WTC11 (cell line): Measurements from ENCODE around the gene GCG. TPM values are rescaled to one million over a fixed set of nuclear protein-coding genes. Genes with fewer than 3 reads are reported as not detected.

ENCODE experiments used
- ATAC-seq: fragments of 200-7000 bp; cut with Tn5 transposase; 2 replicates; pipeline ENCODE4 v1.10.0; 2021; ENCODE audit warnings: mild to moderate bottlenecking, moderate library complexity
- CTCF ChIA-PET: fragments of 300-600 bp; sonication (Branson Sonifier 250); formaldehyde crosslinking; loops from one replicate; lab custom pipeline; 2021; ENCODE audit warnings: antibody characterized with exemption; lab: Charles Lee
- POLR2A ChIA-PET: fragments of 350-600 bp; sonication (Branson Sonifier 250); formaldehyde crosslinking; loops from one replicate; lab custom pipeline; 2021; ENCODE audit warnings: antibody characterized with exemption; lab: Charles Lee
- DNase-seq: peaks from one replicate; pipeline ENCODE4 v3.0.0; 2021; ENCODE audit warnings: low spot score
- H3K27ac Mint-ChIP-seq: 2 replicates; pipeline ENCODE4 v1.8.0; 2021; ENCODE audit warnings: mixed read lengths
- H3K27me3 Mint-ChIP-seq: 2 replicates; pipeline ENCODE4 v1.8.0; 2021; ENCODE audit warnings: low read depth, mild to moderate bottlenecking, moderate library complexity, mixed read lengths
- H3K36me3 Mint-ChIP-seq: 2 replicates; pipeline ENCODE4 v1.8.0; 2021; ENCODE audit warnings: mixed read lengths
- H3K4me1 Mint-ChIP-seq: 2 replicates; pipeline ENCODE4 v1.8.0; 2022; ENCODE audit warnings: mixed read lengths
- H3K4me3 Mint-ChIP-seq: 2 replicates; pipeline ENCODE4 v1.8.0; 2021; ENCODE audit warnings: mild to moderate bottlenecking, moderate library complexity, mixed read lengths
- H3K9me3 Mint-ChIP-seq: 2 replicates; pipeline ENCODE4 v1.8.0; 2021; ENCODE audit warnings: mixed read lengths
- FOXK1 ChIP-seq: sonication (generic); formaldehyde crosslinking; IDR thresholded peaks from 2 replicates; pipeline ENCODE4 v1.8.0; 2022; ENCODE audit warnings: mild to moderate bottlenecking, moderate library complexity, missing genetic modification reagents
- JUN ChIP-seq: sonication (generic); formaldehyde crosslinking; IDR thresholded peaks from 2 replicates; pipeline ENCODE4 v1.8.0; 2023; ENCODE audit warnings: mild to moderate bottlenecking, missing genetic modification reagents
- PRRX2 ChIP-seq: fragments of 250-450 bp; sonication (Bioruptor Pico); IDR thresholded peaks from 2 replicates; pipeline ENCODE4 v1.8.0; 2021; ENCODE audit warnings: mild to moderate bottlenecking
- SMAD3 ChIP-seq: sonication (generic); formaldehyde crosslinking; IDR thresholded peaks from 2 replicates; pipeline ENCODE4 v1.8.0; 2022; ENCODE audit warnings: missing genetic modification reagents, mild to moderate bottlenecking, borderline replicate concordance
- SOX15 ChIP-seq: fragments of 250-450 bp; sonication (Bioruptor Pico); IDR thresholded peaks from 2 replicates; pipeline ENCODE4 v1.9.0; 2021; ENCODE audit warnings: mild to moderate bottlenecking
- ZNF138 ChIP-seq: sonication (generic); formaldehyde crosslinking; conservative IDR thresholded peaks from 2 replicates; pipeline ENCODE4 v1.8.1; 2022; ENCODE audit warnings: mild to moderate bottlenecking, moderate library complexity, missing genetic modification reagents
- ZNF219 ChIP-seq: sonication (generic); formaldehyde crosslinking; IDR thresholded peaks from 2 replicates; pipeline ENCODE4 v1.8.0; 2023; ENCODE audit warnings: missing genetic modification reagents, mild to moderate bottlenecking, borderline replicate concordance
- ZNF232 ChIP-seq: sonication (generic); formaldehyde crosslinking; IDR thresholded peaks from 2 replicates; pipeline ENCODE4 v1.8.0; 2022; ENCODE audit warnings: mild to moderate bottlenecking, missing genetic modification reagents
- ZNF396 ChIP-seq: fragments of 250-450 bp; sonication (Bioruptor Pico); IDR thresholded peaks from 2 replicates; pipeline ENCODE4 v1.8.0; 2021; ENCODE audit warnings: mild to moderate bottlenecking, moderate library complexity, borderline replicate concordance
- ZNF416 ChIP-seq: fragments of 250-450 bp; sonication (Bioruptor Pico); IDR thresholded peaks from 2 replicates; pipeline ENCODE4 v1.9.0; 2021; ENCODE audit warnings: mild to moderate bottlenecking, inconsistent platforms
- total RNA-seq: library from RNA; stranded (reverse); gene quantifications from 3 replicates; pipeline ENCODE4 v1.2.3, GENCODE V29; 2021
- TF ChIP-seq, protein P1 (sequence below): sonication (generic); formaldehyde crosslinking; IDR thresholded peaks from 2 replicates; pipeline ENCODE4 v1.8.0; 2023; ENCODE audit warnings: missing genetic modification reagents, mild to moderate bottlenecking, borderline replicate concordance
- TF ChIP-seq, protein P2 (sequence below): sonication (generic); formaldehyde crosslinking; IDR thresholded peaks from 2 replicates; pipeline ENCODE4 v1.8.0; 2023; ENCODE audit warnings: mild to moderate bottlenecking, missing genetic modification reagents
- TF ChIP-seq, protein P3 (sequence below): sonication (generic); formaldehyde crosslinking; IDR thresholded peaks from 2 replicates; pipeline ENCODE4 v1.8.1; 2023; ENCODE audit warnings: mild to moderate bottlenecking, missing genetic modification reagents, moderate library complexity
- TF ChIP-seq, protein P4 (sequence below): sonication (generic); formaldehyde crosslinking; IDR thresholded peaks from 2 replicates; pipeline ENCODE4 v1.8.1; 2023; ENCODE audit warnings: mild to moderate bottlenecking, missing genetic modification reagents
- TF ChIP-seq, protein P5 (sequence below): sonication (generic); formaldehyde crosslinking; IDR thresholded peaks from 2 replicates; pipeline ENCODE4 v1.8.0; 2022; ENCODE audit warnings: mild to moderate bottlenecking, missing genetic modification reagents
- TF ChIP-seq, protein P6 (sequence below): sonication (generic); formaldehyde crosslinking; IDR thresholded peaks from 2 replicates; pipeline ENCODE4 v1.8.0; 2022; ENCODE audit warnings: mild to moderate bottlenecking, missing genetic modification reagents
- TF ChIP-seq, protein P7 (sequence below): sonication (generic); formaldehyde crosslinking; IDR thresholded peaks from 2 replicates; pipeline ENCODE4 v1.8.1; 2022; ENCODE audit warnings: mild to moderate bottlenecking, moderate library complexity, missing genetic modification reagents

The GCG gene
- total RNA-seq, 1 experiment from 2014 or later = not detected

DNA sequence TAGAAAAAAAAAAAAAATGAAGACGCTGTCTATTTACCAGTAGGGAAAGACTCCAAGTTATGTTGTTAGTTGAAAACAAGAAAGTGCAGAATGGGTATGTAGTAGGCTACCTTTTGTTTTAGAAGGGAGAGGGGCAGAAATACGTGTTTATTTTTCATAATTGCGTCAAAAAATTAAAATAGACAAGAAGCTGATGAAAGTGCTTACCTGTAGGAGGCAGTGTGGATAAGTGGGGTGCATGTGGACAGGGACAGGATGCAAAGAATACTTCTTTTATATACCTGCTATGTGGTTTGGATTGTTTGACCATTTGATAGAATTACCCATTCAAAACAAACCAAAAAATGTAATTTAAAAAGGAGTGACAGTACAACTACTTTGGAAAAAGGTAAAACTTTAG is 3.0 kb upstream of the GCG start:
- ATAC-seq (no peak), DNase-seq (no peak)
- Mint-ChIP-seq H3K27ac (no peak overlapping the region), H3K4me3 (no peak overlapping the region), H3K4me1 (peaks cover 3% of the 10 kb centered on the region), H3K9me3 (no peaks in the 10 kb centered on the region), H3K36me3 (no peaks in the 10 kb centered on the region), H3K27me3 (no peaks in the 10 kb centered on the region)
- CTCF ChIA-PET = interaction anchor here (0.7 to 2.5 kb wide), 8 partner anchors 17 to 161 kb away, joined by 3 to 19 read pairs (median 4); no protein-coding TSS in a partner anchor
- TF ChIP-seq PRRX2 (CRISPR knock-in tag) = no peak
- TF ChIP-seq ZNF138 (CRISPR knock-in tag) = no peak
- TF ChIP-seq, protein P1, sequence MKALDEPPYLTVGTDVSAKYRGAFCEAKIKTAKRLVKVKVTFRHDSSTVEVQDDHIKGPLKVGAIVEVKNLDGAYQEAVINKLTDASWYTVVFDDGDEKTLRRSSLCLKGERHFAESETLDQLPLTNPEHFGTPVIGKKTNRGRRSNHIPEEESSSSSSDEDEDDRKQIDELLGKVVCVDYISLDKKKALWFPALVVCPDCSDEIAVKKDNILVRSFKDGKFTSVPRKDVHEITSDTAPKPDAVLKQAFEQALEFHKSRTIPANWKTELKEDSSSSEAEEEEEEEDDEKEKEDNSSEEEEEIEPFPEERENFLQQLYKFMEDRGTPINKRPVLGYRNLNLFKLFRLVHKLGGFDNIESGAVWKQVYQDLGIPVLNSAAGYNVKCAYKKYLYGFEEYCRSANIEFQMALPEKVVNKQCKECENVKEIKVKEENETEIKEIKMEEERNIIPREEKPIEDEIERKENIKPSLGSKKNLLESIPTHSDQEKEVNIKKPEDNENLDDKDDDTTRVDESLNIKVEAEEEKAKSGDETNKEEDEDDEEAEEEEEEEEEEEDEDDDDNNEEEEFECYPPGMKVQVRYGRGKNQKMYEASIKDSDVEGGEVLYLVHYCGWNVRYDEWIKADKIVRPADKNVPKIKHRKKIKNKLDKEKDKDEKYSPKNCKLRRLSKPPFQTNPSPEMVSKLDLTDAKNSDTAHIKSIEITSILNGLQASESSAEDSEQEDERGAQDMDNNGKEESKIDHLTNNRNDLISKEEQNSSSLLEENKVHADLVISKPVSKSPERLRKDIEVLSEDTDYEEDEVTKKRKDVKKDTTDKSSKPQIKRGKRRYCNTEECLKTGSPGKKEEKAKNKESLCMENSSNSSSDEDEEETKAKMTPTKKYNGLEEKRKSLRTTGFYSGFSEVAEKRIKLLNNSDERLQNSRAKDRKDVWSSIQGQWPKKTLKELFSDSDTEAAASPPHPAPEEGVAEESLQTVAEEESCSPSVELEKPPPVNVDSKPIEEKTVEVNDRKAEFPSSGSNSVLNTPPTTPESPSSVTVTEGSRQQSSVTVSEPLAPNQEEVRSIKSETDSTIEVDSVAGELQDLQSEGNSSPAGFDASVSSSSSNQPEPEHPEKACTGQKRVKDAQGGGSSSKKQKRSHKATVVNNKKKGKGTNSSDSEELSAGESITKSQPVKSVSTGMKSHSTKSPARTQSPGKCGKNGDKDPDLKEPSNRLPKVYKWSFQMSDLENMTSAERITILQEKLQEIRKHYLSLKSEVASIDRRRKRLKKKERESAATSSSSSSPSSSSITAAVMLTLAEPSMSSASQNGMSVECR = no peak
- TF ChIP-seq, protein P2, sequence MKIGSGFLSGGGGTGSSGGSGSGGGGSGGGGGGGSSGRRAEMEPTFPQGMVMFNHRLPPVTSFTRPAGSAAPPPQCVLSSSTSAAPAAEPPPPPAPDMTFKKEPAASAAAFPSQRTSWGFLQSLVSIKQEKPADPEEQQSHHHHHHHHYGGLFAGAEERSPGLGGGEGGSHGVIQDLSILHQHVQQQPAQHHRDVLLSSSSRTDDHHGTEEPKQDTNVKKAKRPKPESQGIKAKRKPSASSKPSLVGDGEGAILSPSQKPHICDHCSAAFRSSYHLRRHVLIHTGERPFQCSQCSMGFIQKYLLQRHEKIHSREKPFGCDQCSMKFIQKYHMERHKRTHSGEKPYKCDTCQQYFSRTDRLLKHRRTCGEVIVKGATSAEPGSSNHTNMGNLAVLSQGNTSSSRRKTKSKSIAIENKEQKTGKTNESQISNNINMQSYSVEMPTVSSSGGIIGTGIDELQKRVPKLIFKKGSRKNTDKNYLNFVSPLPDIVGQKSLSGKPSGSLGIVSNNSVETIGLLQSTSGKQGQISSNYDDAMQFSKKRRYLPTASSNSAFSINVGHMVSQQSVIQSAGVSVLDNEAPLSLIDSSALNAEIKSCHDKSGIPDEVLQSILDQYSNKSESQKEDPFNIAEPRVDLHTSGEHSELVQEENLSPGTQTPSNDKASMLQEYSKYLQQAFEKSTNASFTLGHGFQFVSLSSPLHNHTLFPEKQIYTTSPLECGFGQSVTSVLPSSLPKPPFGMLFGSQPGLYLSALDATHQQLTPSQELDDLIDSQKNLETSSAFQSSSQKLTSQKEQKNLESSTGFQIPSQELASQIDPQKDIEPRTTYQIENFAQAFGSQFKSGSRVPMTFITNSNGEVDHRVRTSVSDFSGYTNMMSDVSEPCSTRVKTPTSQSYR = no peak
- TF ChIP-seq, protein P3, sequence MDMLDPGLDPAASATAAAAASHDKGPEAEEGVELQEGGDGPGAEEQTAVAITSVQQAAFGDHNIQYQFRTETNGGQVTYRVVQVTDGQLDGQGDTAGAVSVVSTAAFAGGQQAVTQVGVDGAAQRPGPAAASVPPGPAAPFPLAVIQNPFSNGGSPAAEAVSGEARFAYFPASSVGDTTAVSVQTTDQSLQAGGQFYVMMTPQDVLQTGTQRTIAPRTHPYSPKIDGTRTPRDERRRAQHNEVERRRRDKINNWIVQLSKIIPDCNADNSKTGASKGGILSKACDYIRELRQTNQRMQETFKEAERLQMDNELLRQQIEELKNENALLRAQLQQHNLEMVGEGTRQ (CRISPR knock-in tag) = no peak
- TF ChIP-seq ZNF416 (CRISPR knock-in tag) = no peak
- TF ChIP-seq ZNF219 = no peak
- TF ChIP-seq, protein P4, sequence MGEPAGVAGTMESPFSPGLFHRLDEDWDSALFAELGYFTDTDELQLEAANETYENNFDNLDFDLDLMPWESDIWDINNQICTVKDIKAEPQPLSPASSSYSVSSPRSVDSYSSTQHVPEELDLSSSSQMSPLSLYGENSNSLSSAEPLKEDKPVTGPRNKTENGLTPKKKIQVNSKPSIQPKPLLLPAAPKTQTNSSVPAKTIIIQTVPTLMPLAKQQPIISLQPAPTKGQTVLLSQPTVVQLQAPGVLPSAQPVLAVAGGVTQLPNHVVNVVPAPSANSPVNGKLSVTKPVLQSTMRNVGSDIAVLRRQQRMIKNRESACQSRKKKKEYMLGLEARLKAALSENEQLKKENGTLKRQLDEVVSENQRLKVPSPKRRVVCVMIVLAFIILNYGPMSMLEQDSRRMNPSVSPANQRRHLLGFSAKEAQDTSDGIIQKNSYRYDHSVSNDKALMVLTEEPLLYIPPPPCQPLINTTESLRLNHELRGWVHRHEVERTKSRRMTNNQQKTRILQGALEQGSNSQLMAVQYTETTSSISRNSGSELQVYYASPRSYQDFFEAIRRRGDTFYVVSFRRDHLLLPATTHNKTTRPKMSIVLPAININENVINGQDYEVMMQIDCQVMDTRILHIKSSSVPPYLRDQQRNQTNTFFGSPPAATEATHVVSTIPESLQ (CRISPR knock-in tag) = no peak
- TF ChIP-seq ZNF232 (CRISPR knock-in tag) = no peak
- TF ChIP-seq FOXK1 (CRISPR knock-in tag) = no peak
- no peak for TF ChIP-seq SOX15 (CRISPR knock-in tag)
- TF ChIP-seq SMAD3 (CRISPR knock-in tag) = no peak
- TF ChIP-seq, protein P5, sequence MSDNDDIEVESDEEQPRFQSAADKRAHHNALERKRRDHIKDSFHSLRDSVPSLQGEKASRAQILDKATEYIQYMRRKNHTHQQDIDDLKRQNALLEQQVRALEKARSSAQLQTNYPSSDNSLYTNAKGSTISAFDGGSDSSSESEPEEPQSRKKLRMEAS (CRISPR knock-in tag) = no peak
- TF ChIP-seq ZNF396 (CRISPR knock-in tag) = no peak
- TF ChIP-seq JUN (CRISPR knock-in tag) = no peak
- TF ChIP-seq, protein P6, sequence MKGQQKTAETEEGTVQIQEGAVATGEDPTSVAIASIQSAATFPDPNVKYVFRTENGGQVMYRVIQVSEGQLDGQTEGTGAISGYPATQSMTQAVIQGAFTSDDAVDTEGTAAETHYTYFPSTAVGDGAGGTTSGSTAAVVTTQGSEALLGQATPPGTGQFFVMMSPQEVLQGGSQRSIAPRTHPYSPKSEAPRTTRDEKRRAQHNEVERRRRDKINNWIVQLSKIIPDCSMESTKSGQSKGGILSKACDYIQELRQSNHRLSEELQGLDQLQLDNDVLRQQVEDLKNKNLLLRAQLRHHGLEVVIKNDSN (CRISPR knock-in tag) = no peak
- TF ChIP-seq, protein P7, sequence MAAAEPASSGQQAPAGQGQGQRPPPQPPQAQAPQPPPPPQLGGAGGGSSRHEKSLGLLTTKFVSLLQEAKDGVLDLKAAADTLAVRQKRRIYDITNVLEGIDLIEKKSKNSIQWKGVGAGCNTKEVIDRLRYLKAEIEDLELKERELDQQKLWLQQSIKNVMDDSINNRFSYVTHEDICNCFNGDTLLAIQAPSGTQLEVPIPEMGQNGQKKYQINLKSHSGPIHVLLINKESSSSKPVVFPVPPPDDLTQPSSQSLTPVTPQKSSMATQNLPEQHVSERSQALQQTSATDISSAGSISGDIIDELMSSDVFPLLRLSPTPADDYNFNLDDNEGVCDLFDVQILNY (CRISPR knock-in tag) = no peak
- POLR2A ChIA-PET = no interaction called here
